A549 (cell line): ENCODE measurements around the gene SPIRE2. TPM values are rescaled to one million over a fixed set of nuclear protein-coding genes. Genes with fewer than 3 reads are reported as not detected.

ENCODE experiments used
- BHLHE40 ChIP-seq: IDR thresholded peaks from 2 replicates; pipeline ENCODE4 v1.6.1; 2012; ENCODE audit warnings: low read depth, low read length, inconsistent platforms
- CHD2 ChIP-seq: fragments of 150-350 bp; IDR thresholded peaks from 2 replicates; pipeline ENCODE4 v1.6.1; 2014; ENCODE audit warnings: low read length; ENCODE audit not compliant: partially characterized antibody
- EHF ChIP-seq: fragments of 250-450 bp; sonication (Bioruptor Pico); IDR thresholded peaks from 2 replicates; pipeline ENCODE4 v1.5.0; 2020; ENCODE audit warnings: mild to moderate bottlenecking
- EHMT2 ChIP-seq: fragments of 200-600 bp; sonication (generic); IDR thresholded peaks from 2 replicates; pipeline ENCODE4 v1.6.1; 2016; ENCODE audit warnings: antibody characterized with exemption, low read depth, mild to moderate bottlenecking, moderate library complexity
- EP300 ChIP-seq, 2 experiments: fragments of >200 bp; sonication (Bioruptor Twin); formaldehyde crosslinking; IDR thresholded peaks; 2 replicates in 1 of 2; 3 replicates in 1 of 2; pipeline ENCODE4 v1.6.1; 2016 to 2017
- FOSL2 ChIP-seq, 2 experiments: fragments of 450-650 bp in 1 of 2; fragments of >200 bp in 1 of 2; sonication (Bioruptor Twin) in 1 of 2; formaldehyde crosslinking; IDR thresholded peaks; 2 replicates each; pipeline versions ENCODE4 v1.5.0 to v1.6.1; 2016 to 2020; ENCODE audit warnings: mild to moderate bottlenecking in 1 of 2, moderate library complexity in 1 of 2
- GATA3 ChIP-seq: IDR thresholded peaks from 2 replicates; pipeline ENCODE4 v1.6.1; 2012; ENCODE audit warnings: borderline replicate concordance
- HOXB5 ChIP-seq: fragments of 250-450 bp; sonication (Bioruptor Pico); IDR thresholded peaks from 2 replicates; pipeline ENCODE4 v1.5.0; 2020; ENCODE audit warnings: mild to moderate bottlenecking, moderate library complexity
- JUN ChIP-seq, 2 experiments: fragments of >200 bp; sonication (Bioruptor Twin); formaldehyde crosslinking; IDR thresholded peaks; 2 replicates in 1 of 2; 3 replicates in 1 of 2; pipeline ENCODE4 v1.6.1; 2016 to 2017
- KDM5A ChIP-seq: fragments of 200-600 bp; sonication (generic); IDR thresholded peaks from 2 replicates; pipeline ENCODE4 v1.6.1; 2016; ENCODE audit warnings: antibody characterized with exemption, mild to moderate bottlenecking
- MAFK ChIP-seq: fragments of 450-650 bp; IDR thresholded peaks from 2 replicates; pipeline ENCODE4 v1.6.1; 2014; ENCODE audit not compliant: partially characterized antibody
- POLR2AphosphoS2 ChIP-seq: conservative IDR thresholded peaks from 2 replicates; pipeline ENCODE4 v1.6.1; 2012; ENCODE audit warnings: low read length, improper control_type of control experiment, inconsistent platforms
- RAD21 ChIP-seq, 2 experiments: fragments of >200 bp in 1 of 2; sonication (Bioruptor Twin) in 1 of 2; formaldehyde crosslinking in 1 of 2; IDR thresholded peaks in 1 of 2; conservative IDR thresholded peaks in 1 of 2; 2 replicates in 1 of 2; 3 replicates in 1 of 2; pipeline ENCODE4 v1.6.1; 2012 to 2018; ENCODE audit warnings: inconsistent platforms in 1 of 2
- RFX5 ChIP-seq: fragments of 450-650 bp; IDR thresholded peaks from 2 replicates; pipeline ENCODE4 v1.7.1; 2014; ENCODE audit warnings: antibody characterized with exemption, mild to moderate bottlenecking, moderate library complexity
- SMC3 ChIP-seq: fragments of >200 bp; sonication (Bioruptor Twin); formaldehyde crosslinking; IDR thresholded peaks from 3 replicates; pipeline ENCODE4 v1.6.1; 2018; ENCODE audit warnings: inconsistent platforms
- TP53 ChIP-seq: fragments of 250-450 bp; sonication (Bioruptor Pico); IDR thresholded peaks from 2 replicates; pipeline ENCODE4 v1.5.0; 2021; ENCODE audit warnings: mild to moderate bottlenecking, moderate library complexity
- polyA plus RNA-seq, 4 experiments: library from polyadenylated mRNA; depleted of rRNA in 3 of 4; stranded (reverse); fragments of >200 nt; fragmentation: RNase III in 1 of 4; extraction: RNeasy Plus Mini Kit Qiagen cat#74134 plus additional on column Dnase treatment in 1 of 4; gene quantifications; 2 replicates in 3 of 4; 3 replicates in 1 of 4; pipeline ENCODE4 v1.2.3, GENCODE V29; 2011 to 2017
- TF ChIP-seq, protein P1 (sequence below): fragments of 250-450 bp; sonication (Bioruptor Pico); IDR thresholded peaks from 2 replicates; pipeline ENCODE4 v1.5.0; 2021; ENCODE audit warnings: mild to moderate bottlenecking, moderate library complexity, borderline replicate concordance
- TF ChIP-seq, protein P2 (sequence below): fragments of 150-350 bp; IDR thresholded peaks from 2 replicates; pipeline ENCODE4 v1.6.1; 2014; ENCODE audit warnings: low read depth, mild to moderate bottlenecking, low read length
- TF ChIP-seq, protein P3 (sequence below): IDR thresholded peaks from 2 replicates; pipeline ENCODE4 v1.6.1; 2012; ENCODE audit warnings: low read depth, borderline replicate concordance
- TF ChIP-seq, protein P4 (sequence below): IDR thresholded peaks from 2 replicates; pipeline ENCODE4 v1.6.1; 2012
- TF ChIP-seq, protein P5 (sequence below): fragments of 450-650 bp; IDR thresholded peaks from 2 replicates; pipeline ENCODE4 v1.6.1; 2014; ENCODE audit warnings: antibody characterized with exemption
- TF ChIP-seq, protein P6 (sequence below): fragments of >200 bp; sonication (Bioruptor Twin); formaldehyde crosslinking; IDR thresholded peaks from 3 replicates; pipeline ENCODE4 v1.6.1; 2016

Gene SPIRE2
- polyA plus RNA-seq, 2 of the 4 experiments (the other 2 are of a cell fraction), result 6.0 to 9.9 TPM

DNA sequence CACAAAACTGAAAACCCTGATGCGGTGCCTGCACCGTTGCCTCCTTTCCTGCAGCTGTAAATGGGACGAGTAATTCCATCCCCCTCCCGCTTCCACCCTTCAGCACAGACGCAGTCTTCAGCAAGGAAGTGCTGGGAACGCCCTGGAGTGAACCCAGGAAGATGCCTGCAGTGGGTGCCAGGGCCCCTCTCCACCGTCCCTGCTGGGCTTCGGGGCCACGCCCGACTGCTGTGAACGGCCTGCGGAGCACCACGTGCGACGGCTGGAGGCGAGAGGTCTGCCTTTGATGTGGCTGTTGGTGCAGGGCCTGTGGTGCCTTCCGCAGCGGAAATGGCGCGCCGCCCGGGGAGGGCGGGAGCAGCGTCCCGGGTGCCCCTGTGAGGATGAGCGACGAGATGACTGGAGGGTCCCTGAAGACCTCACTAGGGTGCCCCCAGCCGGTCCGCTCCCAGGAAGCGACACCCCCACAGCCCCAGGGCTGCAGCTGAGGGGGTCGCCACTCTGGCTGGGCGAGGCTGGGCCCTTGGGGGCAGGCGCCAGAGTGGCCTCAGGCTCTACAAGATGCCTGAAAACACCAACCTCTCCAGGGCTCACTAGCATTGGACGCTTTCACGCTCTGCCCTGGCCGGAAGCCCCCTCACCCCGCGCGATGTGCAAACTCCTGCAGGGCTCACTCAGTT, 89.6 kb downstream of the SPIRE2 start (continued):
- TF ChIP-seq, protein P1, sequence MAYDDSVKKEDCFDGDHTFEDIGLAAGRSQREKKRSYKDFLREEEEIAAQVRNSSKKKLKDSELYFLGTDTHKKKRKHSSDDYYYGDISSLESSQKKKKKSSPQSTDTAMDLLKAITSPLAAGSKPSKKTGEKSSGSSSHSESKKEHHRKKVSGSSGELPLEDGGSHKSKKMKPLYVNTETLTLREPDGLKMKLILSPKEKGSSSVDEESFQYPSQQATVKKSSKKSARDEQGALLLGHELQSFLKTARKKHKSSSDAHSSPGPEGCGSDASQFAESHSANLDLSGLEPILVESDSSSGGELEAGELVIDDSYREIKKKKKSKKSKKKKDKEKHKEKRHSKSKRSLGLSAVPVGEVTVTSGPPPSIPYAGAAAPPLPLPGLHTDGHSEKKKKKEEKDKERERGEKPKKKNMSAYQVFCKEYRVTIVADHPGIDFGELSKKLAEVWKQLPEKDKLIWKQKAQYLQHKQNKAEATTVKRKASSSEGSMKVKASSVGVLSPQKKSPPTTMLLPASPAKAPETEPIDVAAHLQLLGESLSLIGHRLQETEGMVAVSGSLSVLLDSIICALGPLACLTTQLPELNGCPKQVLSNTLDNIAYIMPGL (CRISPR knock-in tag), result no peak
- TF ChIP-seq GATA3 (peak; percentile 64), POLR2AphosphoS2 (no peak), RAD21 (conservative IDR thresholded peaks at IDR 0.05 in 1 of 2, IDR thresholded peaks at IDR 0.05 in 1 of 2) (no peak; a peak in 1 of 5 replicates), KDM5A (no peak), EP300 (IDR thresholded peaks at IDR 0.05) (no peak), EHF (CRISPR knock-in tag) (no peak; the same call in 1 of the 2 replicates), JUN (IDR thresholded peaks at IDR 0.05) (peak in 1 of 2 experiments; percentile 79; a peak in 3 of 5 replicates), CHD2 (peak; percentile 19), HOXB5 (no peak), MAFK (no peak), FOSL2 (IDR thresholded peaks at IDR 0.05) (no peak), FOSL2 (CRISPR knock-in tag; IDR thresholded peaks at IDR 0.05) (0 out of 2 replicates have a peak, but pooled peaks have one; percentile 10), BHLHE40 (peak; percentile 83), SMC3 (no peak), EHMT2 (no peak), RFX5 (no peak), TP53 (CRISPR knock-in tag) (no peak)
- TF ChIP-seq, protein P2, sequence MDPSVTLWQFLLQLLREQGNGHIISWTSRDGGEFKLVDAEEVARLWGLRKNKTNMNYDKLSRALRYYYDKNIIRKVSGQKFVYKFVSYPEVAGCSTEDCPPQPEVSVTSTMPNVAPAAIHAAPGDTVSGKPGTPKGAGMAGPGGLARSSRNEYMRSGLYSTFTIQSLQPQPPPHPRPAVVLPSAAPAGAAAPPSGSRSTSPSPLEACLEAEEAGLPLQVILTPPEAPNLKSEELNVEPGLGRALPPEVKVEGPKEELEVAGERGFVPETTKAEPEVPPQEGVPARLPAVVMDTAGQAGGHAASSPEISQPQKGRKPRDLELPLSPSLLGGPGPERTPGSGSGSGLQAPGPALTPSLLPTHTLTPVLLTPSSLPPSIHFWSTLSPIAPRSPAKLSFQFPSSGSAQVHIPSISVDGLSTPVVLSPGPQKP, result no peak
- TF ChIP-seq, protein P3, sequence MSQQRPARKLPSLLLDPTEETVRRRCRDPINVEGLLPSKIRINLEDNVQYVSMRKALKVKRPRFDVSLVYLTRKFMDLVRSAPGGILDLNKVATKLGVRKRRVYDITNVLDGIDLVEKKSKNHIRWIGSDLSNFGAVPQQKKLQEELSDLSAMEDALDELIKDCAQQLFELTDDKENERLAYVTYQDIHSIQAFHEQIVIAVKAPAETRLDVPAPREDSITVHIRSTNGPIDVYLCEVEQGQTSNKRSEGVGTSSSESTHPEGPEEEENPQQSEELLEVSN, result peak; percentile 93
- TF ChIP-seq, protein P4, sequence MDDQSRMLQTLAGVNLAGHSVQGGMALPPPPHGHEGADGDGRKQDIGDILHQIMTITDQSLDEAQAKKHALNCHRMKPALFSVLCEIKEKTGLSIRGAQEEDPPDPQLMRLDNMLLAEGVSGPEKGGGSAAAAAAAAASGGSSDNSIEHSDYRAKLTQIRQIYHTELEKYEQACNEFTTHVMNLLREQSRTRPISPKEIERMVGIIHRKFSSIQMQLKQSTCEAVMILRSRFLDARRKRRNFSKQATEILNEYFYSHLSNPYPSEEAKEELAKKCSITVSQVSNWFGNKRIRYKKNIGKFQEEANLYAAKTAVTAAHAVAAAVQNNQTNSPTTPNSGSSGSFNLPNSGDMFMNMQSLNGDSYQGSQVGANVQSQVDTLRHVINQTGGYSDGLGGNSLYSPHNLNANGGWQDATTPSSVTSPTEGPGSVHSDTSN, result no peak
- TF ChIP-seq, protein P5, sequence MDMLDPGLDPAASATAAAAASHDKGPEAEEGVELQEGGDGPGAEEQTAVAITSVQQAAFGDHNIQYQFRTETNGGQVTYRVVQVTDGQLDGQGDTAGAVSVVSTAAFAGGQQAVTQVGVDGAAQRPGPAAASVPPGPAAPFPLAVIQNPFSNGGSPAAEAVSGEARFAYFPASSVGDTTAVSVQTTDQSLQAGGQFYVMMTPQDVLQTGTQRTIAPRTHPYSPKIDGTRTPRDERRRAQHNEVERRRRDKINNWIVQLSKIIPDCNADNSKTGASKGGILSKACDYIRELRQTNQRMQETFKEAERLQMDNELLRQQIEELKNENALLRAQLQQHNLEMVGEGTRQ, result peak; percentile 77
- TF ChIP-seq, protein P6, sequence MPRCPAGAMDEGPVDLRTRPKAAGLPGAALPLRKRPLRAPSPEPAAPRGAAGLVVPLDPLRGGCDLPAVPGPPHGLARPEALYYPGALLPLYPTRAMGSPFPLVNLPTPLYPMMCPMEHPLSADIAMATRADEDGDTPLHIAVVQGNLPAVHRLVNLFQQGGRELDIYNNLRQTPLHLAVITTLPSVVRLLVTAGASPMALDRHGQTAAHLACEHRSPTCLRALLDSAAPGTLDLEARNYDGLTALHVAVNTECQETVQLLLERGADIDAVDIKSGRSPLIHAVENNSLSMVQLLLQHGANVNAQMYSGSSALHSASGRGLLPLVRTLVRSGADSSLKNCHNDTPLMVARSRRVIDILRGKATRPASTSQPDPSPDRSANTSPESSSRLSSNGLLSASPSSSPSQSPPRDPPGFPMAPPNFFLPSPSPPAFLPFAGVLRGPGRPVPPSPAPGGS, result 0 out of 3 replicates have a peak, but pooled peaks have one; percentile 29
